ENCODE measurements around the gene FUT4.

GRCh38 chr11:94586546-94586945, 42.8 kb downstream of the FUT4 start:
- TF ChIP-seq, protein P1, sequence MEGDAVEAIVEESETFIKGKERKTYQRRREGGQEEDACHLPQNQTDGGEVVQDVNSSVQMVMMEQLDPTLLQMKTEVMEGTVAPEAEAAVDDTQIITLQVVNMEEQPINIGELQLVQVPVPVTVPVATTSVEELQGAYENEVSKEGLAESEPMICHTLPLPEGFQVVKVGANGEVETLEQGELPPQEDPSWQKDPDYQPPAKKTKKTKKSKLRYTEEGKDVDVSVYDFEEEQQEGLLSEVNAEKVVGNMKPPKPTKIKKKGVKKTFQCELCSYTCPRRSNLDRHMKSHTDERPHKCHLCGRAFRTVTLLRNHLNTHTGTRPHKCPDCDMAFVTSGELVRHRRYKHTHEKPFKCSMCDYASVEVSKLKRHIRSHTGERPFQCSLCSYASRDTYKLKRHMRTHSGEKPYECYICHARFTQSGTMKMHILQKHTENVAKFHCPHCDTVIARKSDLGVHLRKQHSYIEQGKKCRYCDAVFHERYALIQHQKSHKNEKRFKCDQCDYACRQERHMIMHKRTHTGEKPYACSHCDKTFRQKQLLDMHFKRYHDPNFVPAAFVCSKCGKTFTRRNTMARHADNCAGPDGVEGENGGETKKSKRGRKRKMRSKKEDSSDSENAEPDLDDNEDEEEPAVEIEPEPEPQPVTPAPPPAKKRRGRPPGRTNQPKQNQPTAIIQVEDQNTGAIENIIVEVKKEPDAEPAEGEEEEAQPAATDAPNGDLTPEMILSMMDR (IDR thresholded peaks at IDR 0.05), result no peak
- TF ChIP-seq POLR2A (IDR thresholded peaks at IDR 0.05), result no peak
